Activated CD8-positive, alpha-beta memory T cell treated with anti-CD3 and anti-CD28 coated beads for 1 hour (primary cell): ENCODE measurements around the gene ARMCX4.
"Not testable (repeated sequence)": the region's sequence is repeated elsewhere in the genome, so short reads cannot be mapped to it uniquely, and the experiment has no call there.

Experiments
- DNase-seq, 2 donors: peaks; one replicate each; pipeline ENCODE4 v3.0.0-alpha.2; 2020; ENCODE audit warnings: low read depth in 1 of 2; ENCODE audit errors: extremely low read depth in 1 of 2

Gene ARMCX4

DNA sequence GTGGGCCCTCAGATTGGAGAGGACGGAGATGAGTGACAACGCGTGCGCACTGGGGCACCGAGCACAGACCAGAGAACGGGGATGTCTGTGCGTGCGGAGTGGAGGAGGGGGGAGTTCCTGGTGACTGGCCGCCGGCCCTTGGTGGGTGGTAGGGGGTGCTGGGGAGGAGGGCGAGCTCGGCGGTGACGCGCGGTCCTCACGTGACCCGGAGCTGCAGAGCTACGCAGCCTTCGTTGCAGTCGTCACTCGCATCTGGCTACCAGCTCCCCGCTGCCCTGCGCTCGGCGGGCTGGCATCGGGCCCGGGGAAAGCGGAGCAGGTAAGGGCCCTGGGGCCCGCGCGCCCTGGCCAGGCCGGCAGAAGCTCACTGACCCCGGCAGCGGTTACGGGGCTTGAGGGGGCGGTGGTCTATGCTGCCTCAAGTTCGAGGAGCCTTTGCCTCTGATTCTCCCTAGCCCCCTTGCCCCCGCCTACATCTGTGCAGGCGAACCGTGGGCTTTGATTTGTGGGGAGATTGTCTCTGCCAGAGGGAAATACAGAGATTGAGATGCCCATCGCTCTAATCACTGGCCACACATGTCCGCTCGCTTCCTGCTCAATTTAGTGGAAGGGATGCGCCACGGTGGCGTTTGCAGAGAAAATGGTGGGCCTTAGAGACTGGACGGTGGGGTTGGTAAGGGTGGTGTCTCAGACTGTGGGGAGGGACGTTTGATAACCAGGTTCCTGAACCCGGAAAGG, at the start of gene ARMCX4:
TSS of gene ARMCX4 (plus strand) at position 245 of the 738 bp plus-strand sequence. CDS start 3,134 bp downstream, outside the sequence.
- DNase-seq = peak in 1 of 2 donors; percentile 7

DNA sequence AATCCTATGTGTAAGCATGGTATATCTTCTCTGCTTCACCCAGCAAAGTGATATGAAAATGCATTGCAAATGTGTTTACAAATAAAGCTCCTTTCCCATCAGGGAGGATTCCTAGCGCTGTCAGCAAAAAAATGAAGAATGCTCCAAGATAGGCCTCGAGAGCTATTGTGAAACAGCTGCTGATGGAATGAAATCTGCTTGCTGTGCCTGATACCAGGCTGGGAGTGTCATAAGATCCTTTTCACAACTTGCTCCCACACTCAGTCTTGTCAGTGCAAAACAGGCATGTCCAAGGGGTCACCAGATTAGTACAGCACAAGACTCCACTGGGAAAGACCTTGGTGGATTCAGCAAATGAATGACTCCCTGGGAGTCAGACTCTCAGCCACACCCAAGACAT, 43.2 kb upstream of the ARMCX4 start:
- DNase-seq = no peak

DNA sequence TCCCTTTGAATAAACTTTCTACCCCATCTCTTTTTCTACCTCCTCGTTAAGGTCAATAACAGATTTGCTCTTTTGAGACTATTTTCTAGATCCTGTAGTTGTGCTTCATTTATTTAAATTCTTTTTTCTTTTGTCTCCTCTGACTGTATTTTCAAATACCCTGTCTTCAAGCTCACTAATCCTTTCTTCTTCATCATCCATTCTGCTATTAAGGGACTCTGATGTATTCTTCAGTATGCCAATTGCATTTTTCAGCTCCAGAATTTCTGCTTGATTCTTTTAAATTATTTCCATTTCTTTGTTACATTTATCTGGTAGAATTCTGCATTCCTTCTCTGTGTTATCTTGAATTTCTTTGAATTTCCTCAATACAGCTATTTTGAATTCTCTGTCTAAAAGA, 36.0 kb upstream of the ARMCX4 start:
- DNase-seq = no peak

DNA sequence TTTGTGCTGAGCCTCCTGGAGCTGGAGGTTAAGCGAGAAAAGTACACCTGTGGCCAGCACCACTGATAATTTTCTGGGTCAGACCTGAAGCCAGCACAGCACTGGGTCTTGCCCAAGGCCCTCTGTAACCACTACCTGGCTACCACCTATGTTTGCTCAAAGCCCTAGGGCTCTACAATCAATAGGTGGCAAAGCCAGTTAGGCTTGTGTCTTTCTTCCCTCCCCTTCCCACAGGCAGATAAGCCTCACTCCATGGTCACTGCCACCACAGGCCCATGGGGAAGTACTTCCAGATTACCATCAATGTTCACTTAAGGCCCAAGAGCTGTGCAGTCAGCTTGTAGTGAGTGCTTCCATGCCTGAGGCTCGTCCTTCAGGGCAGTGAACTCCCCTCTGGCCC, 35.2 kb upstream of the ARMCX4 start:
- no peak for DNase-seq

DNA sequence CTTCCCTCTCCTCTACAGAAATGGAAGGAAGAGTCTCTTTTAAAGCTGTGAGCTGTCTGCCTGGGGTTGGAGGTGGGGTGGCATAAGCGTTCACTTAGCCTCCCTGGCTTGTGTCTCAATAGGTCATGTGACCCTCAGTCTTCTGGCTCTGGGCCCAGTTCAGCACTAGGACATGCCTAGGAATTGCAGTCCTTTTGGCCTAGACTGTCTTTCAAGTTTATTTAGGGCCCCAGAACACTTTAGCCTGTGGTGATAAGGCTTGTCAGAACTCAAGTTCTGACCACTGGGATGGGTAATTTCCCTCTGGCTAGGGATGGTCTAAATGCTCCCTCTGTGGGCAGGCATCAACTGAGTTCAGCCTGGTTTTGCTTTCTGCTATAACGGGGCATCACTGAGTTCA, 34.3 kb upstream of the ARMCX4 start:
- DNase-seq = no peak

DNA sequence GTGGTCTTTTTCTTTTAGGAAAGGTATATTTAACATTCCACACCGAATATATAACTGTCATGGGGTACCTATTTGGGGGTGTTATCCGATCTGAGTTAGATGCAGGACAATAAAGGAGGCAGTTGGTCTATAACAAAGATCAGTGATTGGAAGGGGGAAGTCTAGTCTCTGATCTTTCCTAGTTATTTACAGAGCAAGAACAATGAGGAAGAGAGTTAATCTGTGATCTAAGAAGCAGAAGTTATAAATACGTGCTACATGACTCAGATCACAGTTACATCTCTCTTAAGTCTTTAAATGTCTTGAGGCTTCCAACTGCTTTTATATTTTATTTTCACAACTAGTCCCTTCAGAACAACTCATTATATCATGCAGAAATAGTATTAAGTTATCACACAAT, 33.2 kb upstream of the ARMCX4 start:
- no peak for DNase-seq

DNA sequence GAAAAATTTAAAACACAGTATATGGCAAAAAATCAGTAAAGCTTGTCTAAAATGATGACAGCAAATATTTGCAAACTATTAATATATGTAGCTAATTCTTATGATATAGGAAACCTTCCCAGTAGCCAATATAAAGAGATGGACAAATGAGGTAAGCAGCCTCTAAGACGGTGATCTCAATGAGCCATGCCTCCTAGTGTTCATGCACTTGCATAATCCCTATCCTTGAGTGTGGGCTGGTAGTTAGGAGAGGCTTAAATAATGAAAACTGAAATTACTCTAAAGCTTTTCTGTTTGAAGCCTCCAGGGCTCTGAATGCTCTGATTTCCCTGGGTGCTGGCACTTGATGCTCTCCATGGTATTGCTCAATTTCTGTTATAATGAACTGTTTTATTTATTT, 24.6 kb upstream of the ARMCX4 start:
- no peak for DNase-seq

DNA sequence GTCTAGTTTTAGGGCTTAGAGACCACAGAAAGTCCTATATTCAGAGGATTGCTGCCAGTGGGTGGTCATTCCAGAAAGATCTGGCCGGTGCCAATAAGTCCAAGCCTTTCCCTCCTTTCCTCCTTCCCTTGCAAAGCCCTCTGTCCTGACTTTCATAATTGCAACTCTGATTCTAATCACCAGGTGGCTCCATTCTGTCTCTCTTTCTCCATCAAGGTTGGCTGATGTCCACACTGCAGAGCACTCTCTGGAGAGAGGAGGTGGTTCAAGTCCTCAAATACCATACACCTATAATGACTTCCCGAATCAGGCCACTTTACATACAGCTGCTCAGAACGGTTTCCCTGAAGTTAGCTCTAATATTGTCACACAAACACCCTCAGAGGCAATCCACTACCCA, 22.4 kb upstream of the ARMCX4 start:
- DNase-seq = no peak

DNA sequence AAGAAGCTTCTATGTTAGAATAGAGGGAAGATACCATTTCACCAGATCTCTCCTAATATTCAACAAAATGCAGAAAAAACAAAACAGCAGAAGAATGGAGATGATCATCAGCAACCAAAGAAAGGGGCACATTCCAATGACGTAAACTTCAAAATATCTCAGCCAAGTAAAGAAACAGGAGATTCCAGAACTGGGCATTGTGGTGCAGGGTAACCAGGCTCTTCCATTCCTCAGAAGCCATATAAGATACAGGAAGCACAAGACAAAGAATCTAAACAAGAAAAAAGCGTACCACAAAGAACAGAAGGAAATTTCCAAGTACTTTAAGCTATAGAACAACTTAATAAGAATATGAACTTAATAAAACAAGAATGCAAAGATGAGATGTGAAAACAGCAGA, 6.9 kb upstream of the ARMCX4 start:
- no peak for DNase-seq

DNA sequence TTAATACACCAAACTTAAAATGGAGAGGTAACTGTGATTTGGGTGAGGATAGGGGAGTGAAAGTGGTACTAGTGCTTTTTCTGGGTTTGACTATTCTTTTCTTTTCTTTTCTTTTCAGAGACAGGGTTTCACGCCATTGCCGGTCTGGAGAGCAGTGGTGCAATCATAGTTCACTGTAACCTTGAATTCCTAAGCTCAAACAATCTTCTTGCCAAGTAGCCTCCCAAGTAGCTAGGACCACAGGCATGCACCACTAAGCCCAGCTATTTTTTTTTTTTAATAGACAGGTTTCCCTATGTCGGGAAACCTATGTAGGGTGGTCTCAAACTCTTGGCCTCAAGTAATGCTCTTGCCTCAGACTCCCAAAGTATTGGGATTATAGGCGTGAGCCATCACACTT, 3.0 kb upstream of the ARMCX4 start:
- no peak for DNase-seq

DNA sequence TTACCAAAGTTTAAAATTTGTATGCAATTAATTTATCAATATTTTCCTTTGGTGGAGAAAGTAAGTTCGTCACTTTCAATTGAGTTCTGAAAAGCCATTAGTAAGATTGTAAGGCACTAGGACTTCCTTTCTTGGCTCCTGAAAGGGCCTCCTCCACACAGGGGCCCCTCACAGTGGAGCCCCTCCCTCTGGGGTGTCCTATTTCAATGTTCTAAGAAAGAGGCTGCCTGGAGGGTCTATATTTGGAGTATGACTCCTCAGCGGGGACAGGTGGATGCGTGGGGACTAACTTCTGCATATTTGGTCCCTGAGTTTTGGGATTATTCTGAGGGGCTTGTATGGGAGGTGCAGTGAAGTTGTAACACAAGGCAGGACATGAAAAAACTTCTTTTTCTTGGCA, 1.6 kb upstream of the ARMCX4 start:
- no peak for DNase-seq

DNA sequence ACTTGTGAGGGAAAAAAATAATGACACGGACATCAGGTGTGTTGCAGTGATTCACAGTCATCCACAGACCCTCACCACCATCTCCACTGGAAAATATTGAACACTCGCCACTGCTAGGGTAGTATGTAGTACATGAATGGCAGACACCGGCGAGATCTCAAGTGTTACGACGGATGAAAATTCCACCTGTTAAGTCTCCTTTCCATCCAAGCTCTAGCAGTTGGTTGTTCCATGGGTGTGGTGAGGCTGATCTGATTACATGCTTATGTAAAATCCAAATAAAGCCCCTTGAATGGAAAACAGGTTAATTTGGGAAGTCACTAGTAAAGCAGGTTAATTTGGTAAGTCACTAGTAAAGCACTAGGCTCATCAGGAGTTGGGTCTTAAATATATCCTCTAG, 1.1 kb upstream of the ARMCX4 start:
- DNase-seq = no peak

DNA sequence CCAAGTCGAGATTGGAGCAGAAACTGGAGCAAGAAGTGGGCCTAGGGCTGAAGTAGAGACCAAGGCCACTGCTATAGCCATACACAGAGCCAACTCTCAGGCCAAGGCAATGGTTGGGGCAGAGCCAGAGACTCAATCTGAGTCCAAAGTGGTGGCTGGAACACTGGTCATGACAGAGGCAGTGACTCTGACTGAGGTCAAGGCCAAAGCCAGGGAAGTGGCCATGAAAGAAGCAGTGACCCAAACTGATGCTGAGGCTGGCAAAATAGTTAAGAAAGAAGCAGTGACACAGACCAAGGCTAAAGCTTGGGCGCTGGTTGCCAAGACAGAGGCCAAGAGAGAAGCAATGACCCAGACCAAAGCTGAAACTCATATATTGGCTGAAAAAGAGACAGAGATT, 3.5 kb downstream of the ARMCX4 start:
- DNase-seq = no peak

DNA sequence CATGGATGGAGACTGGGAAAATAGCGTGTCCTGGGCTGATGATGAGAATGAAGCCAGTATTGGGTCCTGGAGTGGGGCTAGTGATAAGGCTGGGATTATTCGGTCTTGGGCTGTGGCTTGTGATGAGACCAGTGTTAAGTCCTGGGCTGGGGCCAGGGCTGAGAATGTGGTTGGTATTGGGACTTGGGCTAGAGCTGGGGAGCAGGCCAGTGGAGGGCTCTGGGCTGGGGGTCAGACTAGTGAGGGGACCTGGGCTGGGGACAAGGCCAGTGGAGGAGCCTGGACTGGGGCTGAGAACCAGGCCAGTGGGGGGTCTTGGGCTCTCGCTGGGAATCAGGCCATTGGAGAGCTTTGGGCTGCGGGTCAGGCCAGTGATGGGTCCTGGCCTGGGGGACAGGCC, 6.7 kb downstream of the ARMCX4 start:
- DNase-seq = no peak

DNA sequence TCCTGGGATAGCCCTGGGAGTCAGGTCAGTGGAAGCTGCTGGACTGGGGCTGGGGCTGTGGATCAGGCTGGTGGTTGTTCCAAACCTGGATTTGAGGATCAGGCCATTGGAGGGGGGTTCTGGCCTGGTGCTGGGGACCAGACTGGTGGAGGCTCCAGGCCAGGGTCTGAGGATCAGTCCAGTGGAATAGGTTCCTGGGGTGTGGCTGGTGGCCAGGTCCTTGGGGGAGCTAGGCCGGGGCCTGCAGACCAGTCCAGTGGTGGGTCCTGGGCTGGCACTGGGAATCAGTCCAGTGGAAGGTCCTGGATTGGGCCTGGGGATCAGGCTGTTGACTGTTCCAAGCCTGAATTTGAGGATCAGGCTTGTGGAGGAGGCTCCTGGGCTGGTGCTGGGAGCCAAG, 8.0 kb downstream of the ARMCX4 start:
- no peak for DNase-seq

DNA sequence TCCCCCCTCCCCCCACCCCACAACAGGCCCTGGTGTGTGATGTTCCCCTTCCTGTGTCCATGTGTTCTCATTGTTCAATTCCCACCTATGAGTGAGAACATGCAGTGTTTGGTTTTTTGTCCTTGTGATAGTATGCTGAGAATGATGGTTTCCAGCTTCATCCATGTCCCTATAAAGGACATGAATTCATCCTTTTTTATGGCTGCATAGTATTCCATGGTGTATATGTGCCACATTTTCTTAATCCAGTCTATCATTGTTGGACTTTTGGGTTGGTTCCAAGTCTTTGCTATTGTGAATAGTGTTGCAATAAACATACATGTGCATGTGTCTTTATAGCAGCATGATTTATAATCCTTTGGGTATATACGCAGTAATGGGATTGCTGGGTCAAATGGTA, 17.7 kb downstream of the ARMCX4 start:
- not testable (repeated sequence) for DNase-seq

DNA sequence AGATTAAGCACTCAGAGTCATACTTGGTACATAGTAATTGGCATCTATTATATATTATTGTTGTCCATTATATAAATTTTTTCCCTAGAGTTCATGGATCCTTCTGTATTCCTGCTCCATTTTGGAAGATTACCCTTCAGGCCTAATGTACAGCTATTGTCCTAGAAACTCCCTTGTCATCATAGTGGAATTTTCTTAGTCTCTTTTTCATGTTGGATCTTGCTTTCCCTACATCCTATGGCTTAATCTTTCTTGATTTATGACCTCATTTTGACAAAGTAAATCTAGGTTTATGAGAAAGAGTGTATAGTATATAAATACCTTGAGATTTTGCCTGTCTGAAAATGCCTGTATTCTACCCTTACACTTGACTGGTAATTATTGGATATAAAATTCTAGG, 22.1 kb downstream of the ARMCX4 start:
- no peak for DNase-seq

DNA sequence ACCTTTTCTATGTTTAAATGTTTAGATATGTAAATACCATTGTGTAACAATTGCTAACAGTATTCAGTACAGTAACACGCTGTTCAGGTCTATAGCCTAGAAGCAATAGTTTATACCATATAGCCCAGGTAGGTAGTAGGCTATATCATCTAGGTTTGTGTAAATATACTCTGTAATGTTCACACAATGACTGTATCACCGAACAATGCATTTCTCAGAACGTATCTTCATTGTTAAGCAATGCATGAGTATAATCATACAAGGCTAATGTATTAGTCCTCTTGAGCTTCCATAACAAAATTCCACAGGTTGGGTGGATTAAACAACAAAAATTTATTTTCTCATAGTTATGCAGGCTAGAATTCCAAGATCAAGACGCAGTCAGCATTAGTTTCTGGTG, 22.7 kb downstream of the ARMCX4 start:
- no peak for DNase-seq

DNA sequence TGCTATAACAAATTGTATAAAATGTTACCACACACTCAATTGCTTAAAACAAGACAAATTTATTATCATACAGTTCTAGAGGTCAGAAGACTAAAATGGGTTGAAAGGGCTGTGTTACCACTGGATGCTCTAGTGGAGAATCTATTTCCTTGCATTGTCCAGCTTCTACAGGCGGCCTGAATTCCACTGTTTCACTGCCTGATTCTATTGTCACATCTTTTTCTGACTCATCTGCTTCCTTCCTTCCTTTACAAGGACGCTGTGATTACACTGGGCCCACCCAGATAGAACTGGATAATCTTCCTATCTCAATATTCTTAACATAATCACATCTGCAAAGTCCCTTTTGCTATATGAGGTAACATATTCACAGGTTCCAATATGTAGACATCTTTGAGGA, 45.7 kb downstream of the ARMCX4 start:
- DNase-seq = no peak
